PC-3 (cell line): ENCODE results near the gene CGRRF1.

Experiments
- CTCF ChIP-seq: fragments of 300-600 bp; sonication (generic); conservative IDR thresholded peaks from 2 replicates; pipeline ENCODE4 v1.5.1; 2017; ENCODE audit warnings: antibody characterized with exemption, low read depth, mild to moderate bottlenecking, low read length
- EZH2 ChIP-seq: fragments of 300-600 bp; sonication (generic); IDR thresholded peaks from one replicate; pipeline ENCODE4 v1.6.1; 2017; ENCODE audit warnings: antibody characterized with exemption, mild to moderate bottlenecking, low read length; ENCODE audit not compliant: unreplicated experiment
- EZH2phosphoT487 ChIP-seq: fragments of 300-600 bp; sonication (generic); IDR thresholded peaks from 2 replicates; pipeline ENCODE4 v1.6.1; 2018; ENCODE audit warnings: mild to moderate bottlenecking, antibody characterized with exemption, low read length, borderline replicate concordance

GRCh38 chr14:54467280-54467679 lies 42.4 kb upstream of the CGRRF1 start:
- TF ChIP-seq CTCF, result no peak
- TF ChIP-seq EZH2phosphoT487, result no peak
- TF ChIP-seq EZH2, result no peak
